GM12872 (cell line): Measurements from ENCODE around the gene ZFYVE28.

Source experiments
- TF ChIP-seq, protein P1 (sequence below): IDR thresholded peaks from 3 replicates; pipeline ENCODE4 v1.5.1; 2011; ENCODE audit warnings: low read depth, mild to moderate bottlenecking, low read length, moderate library complexity; ENCODE audit not compliant: insufficient read depth

The ZFYVE28 gene

GRCh38 chr4:2347190-2347589 is 71.3 kb downstream of the ZFYVE28 start:
- TF ChIP-seq, protein P1, sequence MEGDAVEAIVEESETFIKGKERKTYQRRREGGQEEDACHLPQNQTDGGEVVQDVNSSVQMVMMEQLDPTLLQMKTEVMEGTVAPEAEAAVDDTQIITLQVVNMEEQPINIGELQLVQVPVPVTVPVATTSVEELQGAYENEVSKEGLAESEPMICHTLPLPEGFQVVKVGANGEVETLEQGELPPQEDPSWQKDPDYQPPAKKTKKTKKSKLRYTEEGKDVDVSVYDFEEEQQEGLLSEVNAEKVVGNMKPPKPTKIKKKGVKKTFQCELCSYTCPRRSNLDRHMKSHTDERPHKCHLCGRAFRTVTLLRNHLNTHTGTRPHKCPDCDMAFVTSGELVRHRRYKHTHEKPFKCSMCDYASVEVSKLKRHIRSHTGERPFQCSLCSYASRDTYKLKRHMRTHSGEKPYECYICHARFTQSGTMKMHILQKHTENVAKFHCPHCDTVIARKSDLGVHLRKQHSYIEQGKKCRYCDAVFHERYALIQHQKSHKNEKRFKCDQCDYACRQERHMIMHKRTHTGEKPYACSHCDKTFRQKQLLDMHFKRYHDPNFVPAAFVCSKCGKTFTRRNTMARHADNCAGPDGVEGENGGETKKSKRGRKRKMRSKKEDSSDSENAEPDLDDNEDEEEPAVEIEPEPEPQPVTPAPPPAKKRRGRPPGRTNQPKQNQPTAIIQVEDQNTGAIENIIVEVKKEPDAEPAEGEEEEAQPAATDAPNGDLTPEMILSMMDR = no peak

DNA sequence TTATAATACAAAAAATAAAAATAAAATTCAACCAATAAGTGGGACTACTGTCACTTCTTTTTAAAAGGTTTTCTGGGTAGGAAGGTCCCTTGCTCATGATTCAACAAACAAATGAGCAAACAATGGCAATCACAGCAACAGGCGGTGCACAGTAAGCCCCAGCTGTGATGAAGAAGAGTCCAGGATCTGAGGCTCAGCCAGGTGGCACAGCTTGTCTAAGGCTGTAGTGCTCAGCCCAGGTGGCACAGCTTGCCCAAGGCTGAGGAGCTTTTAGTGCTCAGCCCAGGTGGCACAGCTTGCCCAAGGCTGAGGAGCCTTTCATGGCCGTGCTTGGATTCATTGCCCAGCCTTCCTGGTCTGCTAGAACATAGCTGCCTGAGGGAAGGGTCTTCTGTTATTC is 75.0 kb downstream of the ZFYVE28 start:
- TF ChIP-seq, protein P1 = no peak

DNA sequence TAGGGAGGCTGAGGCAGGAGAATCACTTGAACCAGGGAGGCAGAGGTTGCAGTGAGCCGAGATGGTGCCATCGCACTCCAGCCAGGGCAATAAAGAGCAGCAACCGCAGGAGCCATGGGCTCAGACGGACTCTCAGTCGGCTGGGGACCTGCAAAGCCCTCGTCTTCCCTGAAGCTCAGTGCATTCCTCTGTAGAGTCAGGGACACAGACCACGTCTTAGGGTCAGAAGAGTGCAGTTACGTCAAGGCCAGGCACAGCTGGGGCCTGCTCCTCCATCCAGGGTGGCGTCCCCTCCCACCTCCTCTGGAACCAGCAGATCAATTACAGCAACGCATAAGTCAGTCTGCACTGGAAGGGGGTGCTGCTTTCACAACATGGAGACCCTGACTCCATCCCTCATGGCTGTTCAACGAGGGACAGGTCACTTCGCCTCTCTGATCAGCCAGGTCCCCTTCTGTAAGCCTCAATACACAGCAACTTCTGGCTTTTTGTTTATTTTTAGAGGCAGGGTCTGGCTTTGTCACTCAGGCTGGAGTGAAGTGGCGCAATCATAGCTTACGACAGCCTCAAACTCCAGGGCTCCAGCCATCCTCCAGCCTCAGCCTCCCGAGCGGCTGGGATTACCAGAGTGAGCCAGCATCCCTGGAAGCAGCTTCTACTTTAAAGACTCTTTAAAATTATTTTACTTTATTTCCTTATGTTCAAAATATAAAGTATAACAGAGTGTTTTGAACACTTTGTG is 76.4 kb downstream of the ZFYVE28 start:
- TF ChIP-seq, protein P1 = no peak

GRCh38 chr4:2341261-2341841 is 77.1 kb downstream of the ZFYVE28 start:
- TF ChIP-seq, protein P1 = no peak

DNA sequence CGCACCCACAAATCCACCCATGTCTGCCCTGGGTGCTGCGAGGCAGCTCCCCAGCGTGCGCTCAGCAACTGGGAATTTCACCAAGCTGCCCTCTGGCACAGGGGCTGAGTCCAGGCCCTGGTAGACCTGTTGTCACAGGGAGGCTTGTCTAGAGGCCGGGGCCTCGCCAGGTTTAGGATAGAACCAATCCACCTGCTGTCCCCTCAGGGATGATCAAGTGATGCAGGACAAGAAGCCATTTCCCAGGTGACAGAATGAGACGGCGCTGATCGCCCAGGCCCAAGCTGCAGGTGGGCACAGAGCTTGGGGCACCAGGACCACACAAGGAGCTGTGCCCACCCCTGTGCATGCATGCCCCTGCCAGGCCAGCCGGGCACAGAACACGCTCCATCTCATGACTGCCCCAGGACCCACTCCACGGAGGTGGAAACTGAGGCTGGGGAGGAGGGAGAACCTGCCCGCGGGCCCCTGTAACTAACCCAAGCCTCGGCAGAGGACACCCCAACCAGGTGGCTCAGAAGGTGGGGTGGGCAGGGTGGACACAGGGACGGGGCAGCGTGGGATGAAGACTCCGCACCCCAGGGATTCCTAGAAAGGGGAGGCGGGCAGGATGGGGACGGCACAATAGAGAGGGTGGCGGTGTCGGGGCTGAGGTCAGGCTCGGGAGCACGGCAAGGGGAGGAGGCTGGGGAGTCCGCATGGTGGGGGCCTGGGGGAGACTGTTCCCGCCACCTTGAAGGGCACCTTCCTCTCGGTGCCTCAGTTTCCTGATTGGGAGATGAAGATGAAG is 78.0 kb downstream of the ZFYVE28 start:
- TF ChIP-seq, protein P1 = no peak

GRCh38 chr4:2339458-2340271 is 78.8 kb downstream of the ZFYVE28 start:
- TF ChIP-seq, protein P1 = no peak
